GDM1 (cell line): ENCODE results near the gene SHH.

Experiments used
- DNase-seq: peaks from one replicate; lab custom pipeline; 2025; lab: John Stamatoyannopoulos, UW

Gene SHH

GRCh38 chr7:155792315-155792960 lies 19.8 kb downstream of the SHH start:
- no peak for DNase-seq

- no peak for DNase-seq
Observed at GRCh38 chr7:155791836-155792235, 20.4 kb downstream of the SHH start.

- DNase-seq: no peak
Observed at GRCh38 chr7:155791214-155791737, 21.0 kb downstream of the SHH start.

GRCh38 chr7:155790666-155791065 lies 21.6 kb downstream of the SHH start:
- DNase-seq: no peak

GRCh38 chr7:155789001-155789725 lies 23.1 kb downstream of the SHH start:
- no peak for DNase-seq

- no peak for DNase-seq
Observed at GRCh38 chr7:155788616-155789000, 23.7 kb downstream of the SHH start.

- DNase-seq: no peak
Observed at GRCh38 chr7:155787171-155787851, 25.0 kb downstream of the SHH start.

- no peak for DNase-seq
Observed at GRCh38 chr7:155786491-155786890, 25.8 kb downstream of the SHH start.

GRCh38 chr7:155785536-155785935 lies 26.7 kb downstream of the SHH start:
- no peak for DNase-seq

GRCh38 chr7:155782466-155782865 lies 29.8 kb downstream of the SHH start:
- no peak for DNase-seq

GRCh38 chr7:155781433-155781832 lies 30.8 kb downstream of the SHH start:
- DNase-seq: no peak

GRCh38 chr7:155780884-155781283 lies 31.4 kb downstream of the SHH start:
- no peak for DNase-seq

- no peak for DNase-seq
Observed at GRCh38 chr7:155778349-155778748, 33.9 kb downstream of the SHH start.

- DNase-seq: no peak
Observed at GRCh38 chr7:155776606-155777005, 35.7 kb downstream of the SHH start.

GRCh38 chr7:155775691-155776090 lies 36.6 kb downstream of the SHH start:
- no peak for DNase-seq

GRCh38 chr7:155774947-155775346 lies 37.3 kb downstream of the SHH start:
- DNase-seq: no peak

GRCh38 chr7:155773531-155773930 lies 38.7 kb downstream of the SHH start:
- DNase-seq: no peak

- no peak for DNase-seq
Observed at GRCh38 chr7:155770241-155770640, 42.0 kb downstream of the SHH start.

GRCh38 chr7:155769701-155770100 lies 42.6 kb downstream of the SHH start:
- DNase-seq: no peak

GRCh38 chr7:155766966-155767916 lies 45.0 kb downstream of the SHH start:
- DNase-seq: no peak

- no peak for DNase-seq
Observed at GRCh38 chr7:155766386-155766785, 45.9 kb downstream of the SHH start.

GRCh38 chr7:155765458-155765857 lies 46.8 kb downstream of the SHH start:
- no peak for DNase-seq
